GM10847 (cell line): ENCODE results near the gene ABCB11.

ENCODE experiments used
- POLR2A ChIP-seq: IDR thresholded peaks from 2 replicates; pipeline ENCODE4 v1.6.1; 2011; ENCODE audit not compliant: insufficient read length; ENCODE audit errors: extremely low read depth

The ABCB11 gene

DNA sequence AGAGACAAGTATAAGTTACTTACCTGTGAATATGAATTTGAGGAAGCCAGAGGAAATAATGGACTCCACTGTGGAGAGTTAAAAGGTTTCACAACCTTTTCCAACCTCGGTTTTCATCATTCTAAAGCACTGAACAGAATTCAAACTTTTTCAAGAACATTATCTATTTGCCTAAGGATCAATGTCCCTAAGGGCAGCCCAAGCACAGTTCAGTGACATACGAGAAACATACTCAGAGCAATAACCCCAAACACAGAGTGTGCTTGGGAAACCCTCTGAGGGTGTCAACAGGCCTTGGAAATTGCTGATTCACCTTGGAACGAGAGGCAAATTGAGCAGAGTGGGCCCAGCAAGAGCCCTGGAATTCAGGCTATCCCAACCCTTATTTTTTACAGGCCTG, at the start of gene ABCB11:
ABCB11 (minus strand) TSS at position 123 of the 400 bp plus-strand sequence. CDS start 13,199 bp downstream, outside the sequence.
- no peak for TF ChIP-seq POLR2A

- TF ChIP-seq POLR2A = no peak
These were observed 49.3 kb upstream of the ABCB11 start for GRCh38 chr2:169080250-169081069.

DNA sequence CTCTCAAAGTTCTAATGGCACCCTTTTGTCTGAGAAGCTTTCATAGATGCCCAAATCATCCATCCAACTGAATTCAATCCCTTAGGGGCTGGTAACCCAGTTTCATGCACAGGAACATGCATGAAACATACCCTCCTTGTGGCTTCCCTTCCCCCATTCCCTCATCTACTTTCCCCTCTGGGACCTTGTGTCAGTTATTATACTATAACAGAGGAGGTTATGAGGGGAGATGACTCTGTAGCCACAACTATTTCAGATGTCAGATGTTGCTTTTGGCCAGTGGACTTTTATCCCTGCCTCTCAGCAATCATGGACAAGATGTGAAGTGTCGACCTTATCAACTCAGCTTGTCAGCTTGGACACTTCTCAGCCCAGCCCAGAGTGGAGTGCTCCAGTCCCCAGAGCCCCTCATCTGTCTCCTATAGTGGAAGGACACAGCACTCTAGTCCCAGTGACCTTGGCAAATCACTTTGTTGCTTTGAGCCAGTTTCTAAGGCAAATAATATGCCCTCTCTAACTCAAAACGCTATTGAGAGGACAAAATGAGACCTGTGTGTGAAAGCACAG, 46.6 kb upstream of the ABCB11 start:
- no peak for TF ChIP-seq POLR2A

DNA sequence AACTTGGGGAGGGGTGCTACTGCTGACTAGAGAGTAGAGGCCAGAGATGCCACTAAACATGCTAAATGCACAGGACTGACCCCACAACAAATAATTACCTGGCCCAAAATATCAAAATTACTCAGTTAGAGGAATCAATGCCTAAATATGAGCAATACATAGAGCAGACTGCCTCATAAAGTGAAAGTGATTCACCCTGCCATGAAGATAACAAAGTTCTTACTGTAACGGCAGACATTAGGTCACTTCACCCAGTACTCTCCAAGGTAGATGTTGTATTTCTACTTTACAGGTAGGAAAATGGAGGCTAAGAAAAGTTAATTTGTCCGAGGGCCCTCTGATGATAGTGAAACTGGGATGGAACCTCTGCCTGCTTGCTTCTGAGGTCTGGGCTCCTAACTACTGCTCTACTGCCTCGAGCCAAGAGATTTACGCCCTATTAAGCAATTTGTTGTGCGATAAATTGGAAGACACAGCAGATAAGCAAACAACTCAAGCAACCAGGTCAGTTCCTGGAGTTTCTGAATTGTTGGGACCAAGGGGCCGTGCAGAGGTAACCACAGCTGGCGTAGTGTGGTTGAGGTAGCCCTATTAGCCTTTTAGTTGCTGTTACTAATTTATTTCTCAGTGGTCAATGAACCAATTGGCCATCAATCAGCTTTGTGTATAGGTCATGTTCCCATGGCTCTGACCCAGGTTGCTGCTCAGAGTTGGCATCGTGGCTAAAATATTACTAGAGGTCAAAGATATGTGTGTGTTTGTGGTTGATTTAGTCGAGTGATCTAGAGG, 43.0 kb upstream of the ABCB11 start:
- no peak for TF ChIP-seq POLR2A

DNA sequence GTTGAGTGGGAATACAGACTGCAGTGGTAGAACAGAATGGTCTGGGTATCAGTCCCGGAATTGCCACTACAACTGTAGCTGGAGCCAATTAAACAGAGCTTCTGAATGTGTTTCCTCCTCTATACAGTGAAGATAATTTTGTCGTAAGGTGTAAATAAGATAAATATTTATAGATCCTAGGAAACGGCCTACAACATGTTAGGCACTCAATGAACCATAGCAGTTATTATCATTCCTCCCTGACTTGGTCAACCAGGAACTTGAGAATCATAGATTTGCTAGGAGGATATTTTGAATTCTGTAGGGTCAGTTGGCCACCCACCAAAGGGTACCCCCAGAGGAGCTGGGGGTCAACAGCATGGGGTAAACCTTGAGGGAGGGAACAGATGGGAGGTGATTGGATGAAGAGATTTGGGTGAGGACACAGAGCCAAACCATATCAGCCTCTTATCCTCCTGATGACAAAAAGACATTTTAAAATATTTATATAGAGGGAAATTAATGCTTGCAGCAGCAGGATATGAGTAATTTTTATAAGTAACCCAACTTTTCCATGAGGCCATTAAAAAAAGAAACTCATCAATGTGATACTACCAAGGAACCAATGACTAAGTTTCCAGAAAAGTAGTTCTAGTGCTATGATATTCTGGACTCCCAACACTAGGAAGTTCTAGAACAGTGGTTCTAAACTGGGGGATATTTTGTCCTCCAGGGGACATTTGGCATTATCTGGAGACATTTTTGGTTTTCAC, 42.3 kb upstream of the ABCB11 start:
- no peak for TF ChIP-seq POLR2A

- TF ChIP-seq POLR2A = no peak
These were observed 41.2 kb upstream of the ABCB11 start for GRCh38 chr2:169072163-169072925.

DNA sequence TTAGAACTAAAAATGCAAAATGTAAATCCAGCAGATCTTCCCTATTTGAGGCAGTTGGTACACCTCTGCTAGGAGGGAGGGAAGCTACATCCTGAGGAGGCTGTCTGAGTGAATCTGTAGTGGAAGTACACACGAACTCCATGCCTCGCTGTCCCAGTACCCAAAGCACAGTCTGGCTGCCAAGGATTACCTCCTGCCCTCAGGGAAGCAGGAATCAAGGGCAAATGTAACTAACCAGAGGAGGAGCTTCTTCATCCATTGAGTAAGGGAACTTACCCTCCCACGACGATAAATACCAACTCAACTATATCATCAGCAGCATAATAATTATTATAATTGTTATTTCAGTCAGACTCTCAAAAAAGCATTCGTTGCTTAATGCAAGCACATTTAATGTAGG, 40.3 kb upstream of the ABCB11 start:
- TF ChIP-seq POLR2A = no peak

GRCh38 chr2:169069833-169070232, 38.7 kb upstream of the ABCB11 start:
- TF ChIP-seq POLR2A = no peak

- no peak for TF ChIP-seq POLR2A
These were observed 38.2 kb upstream of the ABCB11 start, which contains the start of gene DHRS9 for GRCh38 chr2:169069341-169069740. TSS of gene DHRS9 (plus strand) at chr2:169069563. CDS start at chr2:169081582, 12,019 bp downstream.

DNA sequence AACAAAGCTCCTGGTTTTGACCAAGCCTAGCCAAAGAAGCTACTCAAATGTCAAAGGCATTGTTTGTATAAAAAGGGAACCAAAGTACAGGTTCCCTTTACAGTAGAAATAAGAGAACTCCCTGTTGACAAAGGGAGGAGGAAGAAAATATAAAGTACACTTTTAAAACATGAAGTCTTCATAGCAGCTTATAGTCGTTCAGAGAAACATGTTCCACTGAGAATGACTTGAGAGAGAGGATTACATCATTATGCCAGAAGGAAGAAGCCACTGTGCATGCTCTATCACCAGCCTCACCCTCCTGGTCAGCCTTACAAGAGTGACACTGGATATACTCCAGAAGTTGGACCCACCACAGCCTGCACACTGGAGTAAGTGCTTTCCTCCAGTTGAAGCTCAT, 35.8 kb upstream of the ABCB11 start:
- TF ChIP-seq POLR2A = no peak

DNA sequence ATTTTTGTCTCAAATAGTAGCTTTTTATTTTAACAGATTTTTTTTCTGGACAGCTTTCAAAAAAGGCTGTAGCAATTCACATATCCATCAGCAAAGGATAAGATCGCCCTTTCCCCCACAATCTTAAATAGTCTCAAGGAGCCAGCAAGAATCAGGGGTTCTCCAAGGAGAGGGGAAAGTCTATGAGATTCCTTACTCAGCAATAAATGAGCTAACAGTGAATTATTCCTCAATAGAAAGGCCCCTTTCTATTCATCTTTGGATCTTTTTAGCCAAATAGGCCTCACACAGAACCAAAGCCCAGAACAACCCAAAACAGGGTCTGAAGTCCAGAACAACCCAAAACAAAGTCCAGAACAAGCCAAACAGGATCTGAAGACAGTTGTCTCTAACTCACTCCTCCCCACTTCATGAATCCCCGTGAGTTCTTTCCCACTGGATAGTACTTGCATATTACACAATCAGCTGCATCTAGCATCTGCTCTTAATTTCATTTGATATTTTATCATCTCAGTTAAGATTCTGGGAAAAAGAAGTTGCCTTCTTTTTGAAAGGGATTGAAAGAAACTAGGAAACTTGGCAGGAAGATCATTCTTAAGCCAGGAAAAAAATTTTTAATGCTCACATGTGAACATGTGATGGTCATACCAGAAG, 34.9 kb upstream of the ABCB11 start:
- TF ChIP-seq POLR2A = no peak

DNA sequence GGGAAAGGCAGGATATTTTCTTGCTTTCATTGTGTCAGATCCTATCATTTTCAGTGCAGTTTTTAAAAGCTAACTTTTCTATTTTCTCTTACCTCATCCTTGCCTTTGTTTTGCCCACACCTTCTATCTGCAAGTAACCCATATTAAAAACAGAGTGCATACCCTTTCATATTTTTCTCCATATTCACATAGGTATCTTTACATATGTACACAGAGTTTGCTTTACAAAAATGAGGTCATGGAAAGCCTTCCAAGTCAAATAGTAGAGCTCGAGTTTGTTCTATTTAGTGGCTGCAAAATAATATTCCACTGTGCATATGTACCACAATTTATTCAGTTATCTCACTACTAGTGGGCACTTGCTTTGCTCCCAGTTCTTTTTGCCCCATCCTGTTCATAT, 34.3 kb upstream of the ABCB11 start:
- no peak for TF ChIP-seq POLR2A

DNA sequence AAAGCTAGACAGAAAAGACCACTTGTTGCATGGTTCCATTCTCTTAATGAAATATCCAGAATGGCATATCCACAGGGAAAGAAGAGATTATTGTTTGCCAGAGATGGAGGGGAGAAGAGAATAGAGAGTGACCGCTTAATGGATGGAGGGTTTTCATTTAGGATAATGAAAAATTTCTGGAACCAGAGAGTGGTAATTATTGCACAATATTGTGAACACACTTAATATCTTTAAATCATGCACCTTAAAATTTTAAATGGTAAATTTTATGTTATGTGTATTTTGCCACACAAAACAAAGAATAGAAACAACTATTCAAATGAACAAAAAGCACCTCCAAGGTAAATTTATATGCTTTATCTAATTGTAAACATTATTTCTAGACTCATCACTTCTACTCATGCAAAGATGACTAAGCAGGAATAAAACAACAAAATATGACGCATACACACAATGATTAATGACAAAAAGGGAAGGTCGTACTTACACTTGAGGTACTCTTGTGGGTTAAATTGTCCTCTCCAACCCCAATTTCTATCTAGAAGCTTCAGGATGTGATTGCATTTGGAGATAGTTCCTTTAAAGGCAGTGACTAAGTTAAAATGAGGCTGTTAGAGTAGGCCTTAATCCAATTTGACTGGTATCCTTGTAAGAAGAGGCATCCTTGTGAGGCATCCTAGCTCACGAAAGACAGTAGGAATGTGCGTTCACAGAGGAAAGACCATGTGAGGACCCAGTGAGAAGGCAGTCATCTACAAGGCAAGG, 19.5 kb upstream of the ABCB11 start:
- TF ChIP-seq POLR2A = no peak
